ENCODE results near the gene DCDC2. TPM values are rescaled to one million over a fixed set of nuclear protein-coding genes. Genes with fewer than 3 reads are reported as not detected.
"Not testable (repeated sequence)": the region's sequence is repeated elsewhere in the genome, so short reads cannot be mapped to it uniquely, and the experiment has no call there.

The DCDC2 gene
- total and polyA plus RNA-seq, 2 donors (not counting 3 experiments of a cell fraction or from before 2014, with no cell fraction given) = not detected

- H3K4me2 ChIP-seq (ENCODE audit: insufficient read depth, low read length) = no peak overlapping the region
- ChIA-PET POLR2A (no interaction called here), CTCF (interaction anchor here (0.9 to 2.1 kb wide), 3 partner anchors 9 to 46 kb away, joined by 3 to 5 read pairs (median 4); no protein-coding TSS in a partner anchor)
- H2AFZ ChIP-seq (ENCODE audit: low read depth, low read length) = no peak overlapping the region
- no TSS peak for BruUV-seq (replicated peaks)
- TF ChIP-seq POLR2A (IDR thresholded peaks at IDR 0.05; ENCODE audit: low read depth, low read length) (no peak), GATA2 (IDR thresholded peaks at IDR 0.05; ENCODE audit: insufficient read depth, insufficient read length, low read depth, low read length) (no peak), MYC (IDR thresholded peaks at IDR 0.05; ENCODE audit: low read depth, low read length) (no peak), POLR2AphosphoS5 (IDR thresholded peaks at IDR 0.05; ENCODE audit: insufficient read depth, low read depth, low read length) (no peak), EZH2 (IDR thresholded peaks at IDR 0.05; ENCODE audit: borderline replicate concordance, low read depth, low read length, severe bottlenecking) (no peak)
- no peaks in the 10 kb centered on the region for H3K27me3 ChIP-seq (ENCODE audit: control insufficient read depth in 2 of 2, insufficient read depth in 2 of 2, low read length in 2 of 2)
- no peaks in the 10 kb centered on the region for H3K4me1 ChIP-seq (ENCODE audit: control insufficient read depth, extremely low read depth, insufficient read depth, low read length)
- no peak overlapping the region for H3K9ac ChIP-seq (replicated peaks; ENCODE audit: extremely low read depth, insufficient read depth, low read length)
- dilution Hi-C loops (cut with MboI; ENCODE audit: extremely low pct_ligation_motif_present, low sequenced_read_pairs) = no loop called here
- H3K27ac ChIP-seq (ENCODE audit: insufficient read depth, low read depth, low read length) = no peak overlapping the region
- no peaks in the 10 kb centered on the region for H3K9me1 ChIP-seq (replicated peaks; ENCODE audit: control insufficient read depth, extremely low read depth, insufficient read depth, low read length)
- DNase-seq (ENCODE audit: low read depth, low spot score) = peak; percentile 46
- no peaks in the 10 kb centered on the region for H3K36me3 ChIP-seq (ENCODE audit: control insufficient read depth in 2 of 2, extremely low read depth in 1 of 2, insufficient read depth in 2 of 2, low read length in 2 of 2)
- intact Hi-C loops (cut with micrococcal nuclease) = no loop called here
- H4K20me1 ChIP-seq (replicated peaks; ENCODE audit: control insufficient read depth, extremely low read depth, insufficient read depth, low read length) = no peaks in the 10 kb centered on the region
- no peaks in the 10 kb centered on the region for H3K9me3 ChIP-seq (replicated peaks; ENCODE audit: control insufficient read depth, insufficient read depth, low read length)
- no peak for FAIRE-seq
- no peaks in the 10 kb centered on the region for H3K79me2 ChIP-seq (ENCODE audit: control insufficient read depth, insufficient read depth, low read length)
- no peak overlapping the region for H3K4me3 ChIP-seq (replicated peaks in 1 of 3; ENCODE audit: insufficient read depth in 1 of 3, low read depth in 1 of 3, low read length in 3 of 3)
Observed at GRCh38 chr6:24313251-24314141, 44.4 kb downstream of the DCDC2 start.

- H4K20me1 ChIP-seq (replicated peaks; ENCODE audit: control insufficient read depth, extremely low read depth, insufficient read depth, low read length); FAIRE-seq; BruUV-seq (replicated peaks); H3K27ac ChIP-seq (ENCODE audit: insufficient read depth, low read depth, low read length); H3K4me3 ChIP-seq (replicated peaks in 1 of 3; ENCODE audit: insufficient read depth in 1 of 3, low read depth in 1 of 3, low read length in 3 of 3); H3K9ac ChIP-seq (replicated peaks; ENCODE audit: extremely low read depth, insufficient read depth, low read length); H3K4me2 ChIP-seq (ENCODE audit: insufficient read depth, low read length); H3K27me3 ChIP-seq (ENCODE audit: control insufficient read depth in 2 of 2, insufficient read depth in 2 of 2, low read length in 2 of 2); H2AFZ ChIP-seq (ENCODE audit: low read depth, low read length); H3K9me3 ChIP-seq (replicated peaks; ENCODE audit: control insufficient read depth, insufficient read depth, low read length); dilution Hi-C loops (cut with MboI; ENCODE audit: extremely low pct_ligation_motif_present, low sequenced_read_pairs); DNase-seq (ENCODE audit: low read depth, low spot score); H3K36me3 ChIP-seq (ENCODE audit: control insufficient read depth in 2 of 2, extremely low read depth in 1 of 2, insufficient read depth in 2 of 2, low read length in 2 of 2); H3K4me1 ChIP-seq (ENCODE audit: control insufficient read depth, extremely low read depth, insufficient read depth, low read length); H3K9me1 ChIP-seq (replicated peaks; ENCODE audit: control insufficient read depth, extremely low read depth, insufficient read depth, low read length); H3K79me2 ChIP-seq (ENCODE audit: control insufficient read depth, insufficient read depth, low read length); POLR2A ChIA-PET; intact Hi-C loops (cut with micrococcal nuclease); CTCF ChIA-PET: not testable (repeated sequence)
Observed at GRCh38 chr6:24311775-24312174, 46.1 kb downstream of the DCDC2 start.
